AG04449 (cell line): ENCODE data around the gene COQ6.

ENCODE experiments used
- CTCF ChIA-PET: fragments of 350-600 bp; formaldehyde crosslinking; extraction: SDS; loops from one replicate; lab custom pipeline; 2021; ENCODE audit warnings: antibody characterized with exemption; lab: Yijun Ruan, JAX
- POLR2A ChIA-PET: fragments of 400-600, 350-600 bp; formaldehyde crosslinking; extraction: SDS; loops from one replicate; lab custom pipeline; 2020; ENCODE audit warnings: antibody characterized with exemption, inconsistent platforms; lab: Yijun Ruan, JAX
- DNase-seq: peaks from one replicate; pipeline ENCODE4 v3.0.0-alpha.2; 2010; ENCODE audit warnings: low read depth, low spot score
- H3K4me3 ChIP-seq: 2 replicates; pipeline ENCODE4 v1.5.1; 2011; ENCODE audit warnings: low read depth, mild to moderate bottlenecking, control low read depth, low read length
- CTCF ChIP-seq: IDR thresholded peaks from one replicate; pipeline ENCODE4 v1.5.1; 2011; ENCODE audit warnings: mild to moderate bottlenecking, moderate library complexity, low read length, control low read depth, inconsistent platforms; ENCODE audit not compliant: insufficient read depth; ENCODE audit errors: missing control alignments

The COQ6 gene

GRCh38 chr14:73924337-73924736, 25.8 kb upstream of the COQ6 start:
- CTCF ChIA-PET: no interaction called here
- TF ChIP-seq CTCF: no peak
- no peak for DNase-seq
- H3K4me3 ChIP-seq: no peak overlapping the region
- POLR2A ChIA-PET: interaction anchor here (0.6 kb wide), 1 partner anchor 22 kb away, joined by 3 read pairs; no protein-coding TSS in a partner anchor

- no peak for TF ChIP-seq CTCF
- no peak for DNase-seq
These were observed 14.4 kb upstream of the COQ6 start for GRCh38 chr14:73935666-73936065.

DNA sequence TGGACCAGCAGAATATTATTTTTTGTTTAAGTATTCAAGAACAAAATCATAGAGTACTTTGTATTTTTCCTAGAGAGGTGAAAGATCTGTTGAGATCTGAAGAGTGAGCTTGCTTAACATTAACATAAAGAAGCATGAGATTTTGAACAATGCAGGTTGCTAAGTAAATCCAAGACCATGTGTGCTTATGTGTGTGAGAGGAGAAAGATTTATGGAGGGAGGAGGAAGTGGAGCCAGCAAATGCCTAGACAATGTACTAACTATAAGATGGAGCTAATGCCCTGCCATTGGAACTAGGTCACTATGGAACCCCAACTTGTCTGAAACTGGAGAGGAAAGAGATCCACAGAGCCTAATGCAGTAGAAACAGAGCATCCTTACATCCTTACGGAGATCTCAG, 13.6 kb upstream of the COQ6 start:
- TF ChIP-seq CTCF: no peak
- POLR2A ChIA-PET: no interaction called here
- no peak for DNase-seq
- CTCF ChIA-PET: interaction anchor here (0.5 to 1.5 kb wide), 4 partner anchors 11 to 234 kb away, joined by 3 read pairs; no protein-coding TSS in a partner anchor
- H3K4me3 ChIP-seq: no peak overlapping the region

More at GRCh38 chr14:73935666-73936065, 14.4 kb upstream of the COQ6 start:
- no peak overlapping the region for H3K4me3 ChIP-seq
- POLR2A ChIA-PET: interaction anchor here (0.6 kb wide), 1 partner anchor 23 kb away, joined by 3 read pairs; no protein-coding TSS in a partner anchor
- CTCF ChIA-PET: interaction anchor here (1.2 to 1.5 kb wide), 4 partner anchors 11 to 20 kb away, joined by 3 to 4 read pairs (median 3); no protein-coding TSS in a partner anchor

DNA sequence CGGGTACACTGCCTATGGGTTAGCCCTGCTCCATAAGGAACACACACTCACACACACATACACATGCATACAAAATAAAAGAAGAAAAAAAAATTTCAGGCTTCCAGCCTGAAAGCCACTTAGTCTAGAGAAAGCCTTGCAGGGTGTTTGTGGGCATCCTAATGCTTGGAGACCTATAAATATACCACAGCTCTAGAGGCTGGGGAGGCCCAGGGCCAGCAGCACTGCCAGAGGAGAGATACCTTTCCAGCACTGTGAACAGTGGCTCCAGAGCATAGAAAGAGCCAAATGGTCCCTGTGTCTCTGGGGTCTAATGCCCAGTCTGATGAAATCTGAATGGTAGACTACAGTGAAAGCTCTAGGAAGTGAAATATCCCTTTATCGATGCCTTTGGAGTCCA, 13.1 kb upstream of the COQ6 start:
- TF ChIP-seq CTCF: no peak
- POLR2A ChIA-PET: no interaction called here
- H3K4me3 ChIP-seq: no peak overlapping the region
- no peak for DNase-seq
- CTCF ChIA-PET: interaction anchor here (1.2 to 1.3 kb wide), 2 partner anchors 10 to 25 kb away, joined by 3 read pairs; no protein-coding TSS in a partner anchor

- POLR2A ChIA-PET: no interaction called here
- TF ChIP-seq CTCF: no peak
- DNase-seq: no peak
- CTCF ChIA-PET: interaction anchor here (3.0 kb wide), 1 partner anchor 213 kb away, joined by 8 read pairs; no protein-coding TSS in a partner anchor
- no peak overlapping the region for H3K4me3 ChIP-seq
These were observed 7.9 kb upstream of the COQ6 start for GRCh38 chr14:73942180-73942579.

DNA sequence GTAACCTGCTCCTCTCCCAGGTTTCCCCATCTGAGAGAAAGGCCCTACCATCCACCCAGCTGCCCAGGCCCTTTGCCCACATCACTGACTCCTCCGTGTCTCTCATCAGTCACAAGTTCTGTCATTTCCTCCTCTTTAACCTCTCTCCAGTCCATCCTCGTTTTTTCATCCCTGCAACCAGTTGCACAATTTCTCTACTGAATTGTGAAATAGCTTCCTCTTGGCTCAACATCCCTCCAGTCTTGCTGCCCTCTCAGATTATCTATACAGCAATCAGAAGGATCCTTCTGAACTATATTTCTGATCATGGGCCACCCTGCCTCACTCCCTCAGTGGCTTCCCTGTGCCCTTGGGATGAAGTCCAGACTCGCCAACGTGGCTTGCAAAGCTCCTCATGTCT, 7.0 kb upstream of the COQ6 start:
- DNase-seq: peak; percentile 10
- TF ChIP-seq CTCF: no peak
- POLR2A ChIA-PET: no interaction called here
- H3K4me3 ChIP-seq: no peak overlapping the region
- CTCF ChIA-PET: interaction anchor here (3.0 kb wide), 1 partner anchor 214 kb away, joined by 8 read pairs; no protein-coding TSS in a partner anchor
